DMS153 treated with DMSO at 0.1 percent for 48 hours (cell line): Measurements from ENCODE around the gene EPHB3.

Experiments
- DNase-seq: peaks from one replicate; lab custom pipeline; 2025; ENCODE audit not compliant: unreplicated experiment; lab: John Stamatoyannopoulos, UW

EPHB3 gene

GRCh38 chr3:184563561-184563925 is 2.0 kb downstream of the EPHB3 start:
- no peak for DNase-seq

DNA sequence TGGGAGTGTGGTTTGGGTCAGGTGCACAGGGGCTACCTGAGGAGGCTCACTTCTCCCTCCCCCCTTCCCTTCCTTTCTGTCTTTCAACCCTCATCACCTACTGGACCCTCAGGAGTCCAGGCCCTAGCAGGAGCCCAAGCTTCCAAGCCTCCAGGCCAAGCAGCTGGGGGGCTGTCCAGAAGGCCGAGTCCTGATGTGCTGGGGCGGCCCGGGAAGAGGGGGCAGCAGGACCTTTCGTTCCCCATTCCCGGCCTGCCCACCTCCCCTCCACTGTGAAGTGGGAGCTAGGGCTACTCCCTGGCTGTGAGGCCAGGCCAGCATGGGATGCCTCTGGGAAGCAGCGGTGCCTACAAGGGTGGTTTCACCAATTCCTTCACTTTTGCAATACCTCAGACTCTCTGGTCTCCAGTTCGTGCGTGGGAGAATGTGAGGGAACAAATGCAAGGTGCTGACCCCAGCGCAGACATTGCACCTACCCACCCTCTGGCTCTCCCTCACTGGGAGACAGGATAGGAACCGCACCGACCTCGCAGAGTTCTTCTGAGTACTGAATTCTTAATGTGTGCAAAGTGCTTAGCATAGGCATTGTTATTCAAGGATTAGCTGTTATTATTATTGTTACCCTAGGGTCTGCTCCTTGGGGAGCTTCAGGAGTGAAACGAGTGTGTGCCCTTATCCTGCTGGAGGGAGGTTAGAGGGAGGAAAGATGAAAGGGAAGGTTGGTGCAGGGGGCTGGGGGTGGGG is 2.5 kb downstream of the EPHB3 start:
- no peak for DNase-seq

GRCh38 chr3:184564685-184565385 is 3.2 kb downstream of the EPHB3 start:
- no peak for DNase-seq

- peak; percentile 67 for DNase-seq
Measured at GRCh38 chr3:184565421-184566211, 4.0 kb downstream of the EPHB3 start.

DNA sequence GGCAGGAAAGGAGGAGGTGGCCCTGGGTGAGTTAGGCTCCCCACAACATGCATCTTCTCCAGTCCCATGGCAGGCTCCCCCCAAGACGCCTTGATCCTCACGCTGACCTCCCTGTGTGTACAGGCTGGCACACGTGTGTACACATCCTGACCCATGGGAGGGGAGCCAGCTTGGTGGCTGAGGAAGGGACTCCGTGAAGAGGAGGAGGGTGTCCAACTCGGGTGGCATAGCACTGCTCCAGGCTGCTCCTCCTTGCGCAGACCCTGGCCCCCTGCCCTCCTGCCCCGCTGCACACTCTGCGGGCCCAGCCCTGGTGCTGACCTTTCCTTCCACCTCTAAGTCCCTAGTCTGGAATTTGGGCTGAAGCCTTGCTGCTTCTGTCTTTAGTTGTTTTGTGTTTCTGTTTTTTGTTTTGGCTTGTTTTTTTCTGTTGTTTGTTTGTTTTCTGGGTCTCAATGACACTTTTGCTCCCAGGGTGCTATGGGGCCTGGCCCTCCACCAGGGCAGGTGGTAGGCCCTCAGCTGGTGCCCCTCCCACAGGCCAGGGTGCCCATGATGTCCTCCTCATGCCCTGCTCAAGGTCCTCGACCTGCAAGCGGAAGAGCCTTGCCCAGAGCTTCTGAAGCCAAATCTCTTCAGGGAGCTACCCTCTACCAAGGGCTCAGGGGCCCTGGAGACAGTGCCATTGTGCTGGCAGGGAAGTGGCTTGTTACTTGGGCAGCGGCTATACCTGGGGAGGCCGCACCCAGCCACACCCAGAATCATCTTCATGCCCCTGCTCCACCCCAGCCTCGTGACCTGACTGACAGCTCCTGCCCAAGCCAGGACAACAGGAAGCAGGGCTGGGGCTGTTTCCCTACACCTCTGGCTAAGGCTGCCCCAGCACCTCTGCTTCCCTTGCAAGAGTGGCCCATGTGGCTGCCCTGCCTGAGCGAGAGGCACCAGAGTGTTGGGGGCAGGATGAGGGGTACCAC is 5.1 kb downstream of the EPHB3 start:
- DNase-seq: no peak

- no peak for DNase-seq
Measured at GRCh38 chr3:184567946-184568559, 6.5 kb downstream of the EPHB3 start.

GRCh38 chr3:184568560-184568923 is 7.0 kb downstream of the EPHB3 start:
- no peak for DNase-seq

- DNase-seq: no peak
Measured at GRCh38 chr3:184568924-184569829, 7.6 kb downstream of the EPHB3 start.

GRCh38 chr3:184570035-184570434 is 8.4 kb downstream of the EPHB3 start:
- no peak for DNase-seq

- DNase-seq: no peak
Measured at GRCh38 chr3:184570489-184570888, 8.9 kb downstream of the EPHB3 start.

DNA sequence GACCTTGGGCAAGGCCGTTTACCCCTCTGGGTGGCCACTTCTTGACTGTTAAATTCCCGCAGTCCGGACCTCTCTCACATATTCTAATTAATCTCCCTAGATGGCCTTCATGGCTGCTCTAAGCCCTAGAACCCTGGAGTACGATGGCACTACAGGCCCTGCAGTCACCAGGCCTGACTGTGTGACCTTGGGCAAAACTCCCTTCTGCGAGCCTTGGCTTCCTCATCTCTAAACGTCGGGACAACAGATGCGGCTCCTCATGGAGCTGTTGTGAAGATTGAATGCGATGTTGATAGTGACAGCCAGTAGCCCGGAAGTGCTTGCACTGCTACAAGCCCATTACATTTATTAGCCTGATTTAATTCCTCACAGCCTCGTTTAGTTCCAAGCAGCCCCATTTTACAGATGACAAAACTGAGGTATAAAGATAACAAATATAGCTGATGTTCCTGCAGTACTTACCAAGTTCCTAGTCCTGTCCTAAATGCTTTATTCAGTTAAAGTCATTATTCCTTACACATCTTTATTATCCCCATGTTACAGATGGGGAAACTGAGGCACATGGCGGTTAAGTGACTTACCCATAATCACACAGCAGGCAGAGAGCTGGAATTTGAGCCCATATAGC is 10.3 kb downstream of the EPHB3 start:
- no peak for DNase-seq

GRCh38 chr3:184572633-184573270 is 11.2 kb downstream of the EPHB3 start:
- DNase-seq: no peak

DNA sequence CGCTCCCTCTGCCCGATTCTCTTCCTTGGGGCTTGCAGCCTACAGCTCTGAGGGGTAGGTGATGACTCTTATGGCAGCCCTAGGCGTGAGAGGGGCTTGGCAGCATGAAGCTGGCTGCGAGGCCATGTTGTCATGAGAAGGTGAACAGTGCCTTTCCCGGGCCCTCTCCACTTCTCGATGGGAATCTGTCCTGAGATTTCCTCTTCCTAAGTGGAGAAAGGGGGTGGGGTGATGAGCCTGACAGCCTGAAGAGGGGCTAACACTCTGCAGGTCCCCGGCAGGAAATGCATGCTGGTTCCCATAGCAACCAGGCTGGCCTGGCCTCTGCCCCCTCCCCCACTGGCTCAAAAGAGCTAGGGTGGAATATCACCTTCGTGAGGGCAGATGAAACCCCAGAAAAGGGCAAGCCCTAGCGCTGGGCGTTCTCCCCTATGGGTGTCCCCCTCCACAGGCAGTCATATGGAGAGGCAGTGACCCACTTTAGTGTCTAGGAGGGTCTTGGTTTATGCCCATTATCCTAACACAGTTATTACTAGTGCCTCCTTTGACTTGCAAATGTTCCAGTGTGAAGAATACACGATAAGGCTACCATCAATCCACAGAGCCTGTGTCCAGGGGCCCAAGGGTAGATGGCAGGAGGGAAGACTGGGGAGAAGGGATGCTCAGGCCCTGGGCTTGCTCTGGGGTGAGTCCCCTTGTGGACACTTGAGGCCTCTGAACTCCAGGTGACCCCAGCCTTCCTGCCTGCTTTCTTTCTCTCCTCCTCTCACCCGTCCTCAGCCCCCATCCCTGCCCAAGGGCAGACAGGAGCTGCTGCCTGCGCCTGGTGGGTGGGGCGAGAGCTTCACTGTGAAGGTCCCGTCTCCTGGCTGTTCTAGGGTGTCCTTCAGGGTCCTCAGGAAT is 13.2 kb downstream of the EPHB3 start:
- DNase-seq: no peak

- DNase-seq: no peak
Measured at GRCh38 chr3:184575701-184576100, 14.1 kb downstream of the EPHB3 start.

DNA sequence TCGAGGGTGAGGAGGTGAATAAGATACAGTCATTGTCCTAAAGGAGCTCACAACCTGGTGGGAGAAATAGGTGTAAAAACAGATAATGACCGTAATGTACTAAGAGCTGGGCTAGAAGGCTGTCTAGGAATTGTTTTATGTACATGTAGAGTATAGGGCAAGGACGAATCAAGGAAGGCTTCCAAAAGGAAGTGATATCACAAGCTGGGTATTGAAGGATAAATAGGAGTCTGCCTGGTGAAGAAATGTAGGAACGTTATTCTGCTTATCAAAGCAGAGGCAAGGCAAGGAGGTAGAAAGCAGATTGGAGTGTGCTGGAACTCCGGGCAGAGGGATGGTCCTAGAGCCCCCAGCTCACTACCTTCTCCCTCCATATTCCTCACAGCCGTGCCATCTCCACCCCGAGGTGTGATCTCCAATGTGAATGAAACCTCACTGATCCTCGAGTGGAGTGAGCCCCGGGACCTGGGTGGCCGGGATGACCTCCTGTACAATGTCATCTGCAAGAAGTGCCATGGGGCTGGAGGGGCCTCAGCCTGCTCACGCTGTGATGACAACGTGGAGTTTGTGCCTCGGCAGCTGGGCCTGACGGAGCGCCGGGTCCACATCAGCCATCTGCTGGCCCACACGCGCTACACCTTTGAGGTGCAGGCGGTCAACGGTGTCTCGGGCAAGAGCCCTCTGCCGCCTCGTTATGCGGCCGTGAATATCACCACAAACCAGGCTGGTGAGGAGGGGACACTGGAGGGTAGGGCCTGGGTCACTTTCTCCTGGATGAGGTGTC is 15.1 kb downstream of the EPHB3 start:
- no peak for DNase-seq

DNA sequence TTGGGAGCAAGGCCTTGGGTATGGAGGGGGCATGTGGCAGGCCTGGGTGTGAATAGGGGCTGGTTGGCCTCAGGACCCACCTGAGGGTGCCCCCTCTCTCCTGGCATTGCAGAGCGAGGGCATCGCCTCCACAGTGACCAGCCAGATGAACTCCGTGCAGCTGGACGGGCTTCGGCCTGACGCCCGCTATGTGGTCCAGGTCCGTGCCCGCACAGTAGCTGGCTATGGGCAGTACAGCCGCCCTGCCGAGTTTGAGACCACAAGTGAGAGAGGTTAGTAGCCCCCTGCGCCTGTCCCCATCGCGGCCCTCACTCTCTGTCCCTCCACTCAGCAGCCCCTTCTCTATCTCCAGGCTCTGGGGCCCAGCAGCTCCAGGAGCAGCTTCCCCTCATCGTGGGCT is 16.0 kb downstream of the EPHB3 start:
- no peak for DNase-seq

DNA sequence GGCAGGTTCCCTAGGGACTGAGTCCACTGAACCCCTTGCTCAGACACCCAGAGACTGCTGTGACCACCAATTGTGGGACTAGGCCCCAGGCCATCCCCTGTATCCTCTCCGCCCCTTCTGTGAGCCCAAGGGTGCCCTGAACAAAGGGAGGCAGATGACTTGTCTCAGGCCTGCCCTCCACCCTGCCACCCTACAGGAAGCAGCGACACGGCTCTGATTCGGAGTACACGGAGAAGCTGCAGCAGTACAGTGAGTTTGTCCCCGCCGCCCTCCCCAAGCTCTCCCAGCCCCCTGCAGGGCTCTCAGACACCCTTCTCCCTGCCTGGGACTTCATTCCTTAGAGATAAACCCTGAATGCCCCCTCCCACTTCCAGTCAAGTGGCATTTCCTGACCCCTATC is 16.6 kb downstream of the EPHB3 start:
- no peak for DNase-seq
